Smooth muscle cell (in vitro differentiated cells): ENCODE data around the gene HIRA. TPM values are rescaled to one million over a fixed set of nuclear protein-coding genes. Genes with fewer than 3 reads are reported as not detected.

Experiments
- DNase-seq: peaks from one replicate; lab custom pipeline; 2025; ENCODE audit not compliant: unreplicated experiment; lab: John Stamatoyannopoulos, UW
- H2AFZ ChIP-seq: fragments of 200-600 bp; sonication (generic); 2 replicates; pipeline ENCODE4 v1.6.0; 2016; ENCODE audit warnings: antibody characterized with exemption, low read depth, mild to moderate bottlenecking
- H3F3A ChIP-seq: fragments of 200-600 bp; sonication (generic); 2 replicates; pipeline ENCODE4 v1.6.0; 2017; ENCODE audit warnings: antibody characterized with exemption, low read depth
- H3K27ac ChIP-seq: fragments of 200-600 bp; sonication (generic); 2 replicates; pipeline ENCODE4 v1.5.1; 2016; ENCODE audit warnings: low read depth, mild to moderate bottlenecking
- H3K27me3 ChIP-seq: fragments of 200-600 bp; sonication (generic); 2 replicates; pipeline ENCODE4 v1.6.1; 2016; ENCODE audit warnings: low read depth, mild to moderate bottlenecking
- H3K36me3 ChIP-seq: fragments of 200-600 bp; sonication (generic); 2 replicates; pipeline ENCODE4 v1.5.1; 2016; ENCODE audit warnings: low read depth
- H3K4me1 ChIP-seq: fragments of 200-600 bp; sonication (generic); 2 replicates; pipeline ENCODE4 v1.5.1; 2016; ENCODE audit warnings: low read depth
- H3K4me2 ChIP-seq: fragments of 200-600 bp; sonication (generic); 2 replicates; pipeline ENCODE4 v1.6.0; 2016; ENCODE audit warnings: mild to moderate bottlenecking
- H3K4me3 ChIP-seq: fragments of 200-600 bp; sonication (generic); 2 replicates; pipeline ENCODE4 v1.5.1; 2016; ENCODE audit warnings: mild to moderate bottlenecking
- H3K79me2 ChIP-seq: fragments of 200-600 bp; sonication (generic); 2 replicates; pipeline ENCODE4 v1.6.0; 2016; ENCODE audit warnings: low read depth, mild to moderate bottlenecking
- H3K9ac ChIP-seq: fragments of 200-600 bp; sonication (generic); 2 replicates; pipeline ENCODE4 v1.6.0; 2016; ENCODE audit warnings: low read depth
- H3K9me3 ChIP-seq: fragments of 200-600 bp; sonication (generic); replicated peaks from 2 replicates; pipeline ENCODE4 v1.5.1; 2016; ENCODE audit warnings: low read depth
- H4K20me1 ChIP-seq: fragments of 200-600 bp; sonication (generic); 2 replicates; pipeline ENCODE4 v1.6.0; 2016; ENCODE audit warnings: low read depth
- WGBS: methylation state at CpG from one replicate; pipeline ENCODE4 v1.1.7; 2016; ENCODE audit warnings: low lambda C conversion rate; 5-methylcytosine and 5-hydroxymethylcytosine counted together
- polyA plus RNA-seq: library from polyadenylated mRNA; unstranded; fragments of >200 nt; fragmentation: Nextera tagmentation; extraction: Ambion mirVana; gene quantifications from 2 replicates; pipeline ENCODE4 v1.2.1, GENCODE V29; 2016
- total RNA-seq: library from RNA; depleted of rRNA; stranded (reverse); fragments of >200 nt; gene quantifications from 2 replicates; pipeline ENCODE4 v1.2.3, GENCODE V29; 2014
- TF ChIP-seq, protein P1 (sequence below): fragments of 200-600 bp; sonication (generic); IDR thresholded peaks from 2 replicates; pipeline ENCODE4 v1.5.1; 2017; ENCODE audit warnings: borderline replicate concordance, mild to moderate bottlenecking, antibody characterized with exemption; ENCODE audit not compliant: insufficient read depth, poor library complexity, severe bottlenecking

The HIRA gene
- total and polyA plus RNA-seq, 2 experiments from 2014 or later: 7.3 to 8.7 TPM

DNA sequence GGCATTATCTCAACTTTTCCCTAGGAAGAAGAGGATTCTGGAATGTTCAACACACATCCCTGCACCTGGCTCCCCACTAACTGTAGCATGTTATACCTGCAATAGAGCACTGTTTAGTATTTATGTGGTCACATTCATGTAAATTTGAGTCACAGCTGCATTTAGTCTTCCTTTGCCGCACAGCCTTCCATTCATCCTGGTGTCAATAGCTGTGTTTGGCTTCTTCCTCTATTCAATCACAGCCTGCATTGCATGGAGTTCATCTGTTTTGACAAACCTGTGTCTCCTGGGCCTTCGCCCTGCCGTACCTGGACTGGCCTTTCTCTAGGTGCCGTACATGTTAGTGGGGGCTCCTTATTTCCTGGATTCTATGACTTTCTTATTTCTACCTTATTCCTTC, 20.0 kb upstream of the HIRA start:
- no peak overlapping the region for H3K4me2 ChIP-seq
- H3K9me3 ChIP-seq: no peaks in the 10 kb centered on the region
- peaks cover 9% of the 10 kb centered on the region for H3K36me3 ChIP-seq
- no peak overlapping the region for H3K27ac ChIP-seq
- no peaks in the 10 kb centered on the region for H3K27me3 ChIP-seq
- WGBS: 100% methylated on average over 4 of the region's 4 CpGs
- no peak overlapping the region for H2AFZ ChIP-seq
- peaks cover 10% of the 10 kb centered on the region for H3F3A ChIP-seq
- H3K4me1 ChIP-seq: peaks cover 9% of the 10 kb centered on the region
- TF ChIP-seq, protein P1, sequence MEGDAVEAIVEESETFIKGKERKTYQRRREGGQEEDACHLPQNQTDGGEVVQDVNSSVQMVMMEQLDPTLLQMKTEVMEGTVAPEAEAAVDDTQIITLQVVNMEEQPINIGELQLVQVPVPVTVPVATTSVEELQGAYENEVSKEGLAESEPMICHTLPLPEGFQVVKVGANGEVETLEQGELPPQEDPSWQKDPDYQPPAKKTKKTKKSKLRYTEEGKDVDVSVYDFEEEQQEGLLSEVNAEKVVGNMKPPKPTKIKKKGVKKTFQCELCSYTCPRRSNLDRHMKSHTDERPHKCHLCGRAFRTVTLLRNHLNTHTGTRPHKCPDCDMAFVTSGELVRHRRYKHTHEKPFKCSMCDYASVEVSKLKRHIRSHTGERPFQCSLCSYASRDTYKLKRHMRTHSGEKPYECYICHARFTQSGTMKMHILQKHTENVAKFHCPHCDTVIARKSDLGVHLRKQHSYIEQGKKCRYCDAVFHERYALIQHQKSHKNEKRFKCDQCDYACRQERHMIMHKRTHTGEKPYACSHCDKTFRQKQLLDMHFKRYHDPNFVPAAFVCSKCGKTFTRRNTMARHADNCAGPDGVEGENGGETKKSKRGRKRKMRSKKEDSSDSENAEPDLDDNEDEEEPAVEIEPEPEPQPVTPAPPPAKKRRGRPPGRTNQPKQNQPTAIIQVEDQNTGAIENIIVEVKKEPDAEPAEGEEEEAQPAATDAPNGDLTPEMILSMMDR: no peak
- H3K79me2 ChIP-seq: peaks cover 8% of the 10 kb centered on the region
- no peak for DNase-seq
- H4K20me1 ChIP-seq: peaks cover 2% of the 10 kb centered on the region
- no peak overlapping the region for H3K4me3 ChIP-seq
- no peak overlapping the region for H3K9ac ChIP-seq

- Histone ChIP-seq H3K36me3 (peaks cover 9% of the 10 kb centered on the region), H3K4me3 (no peak overlapping the region), H3K27me3 (no peaks in the 10 kb centered on the region), H3K79me2 (peaks cover 18% of the 10 kb centered on the region), H3K9me3 (no peaks in the 10 kb centered on the region), H3K4me1 (peaks cover 15% of the 10 kb centered on the region), H2AFZ (no peak overlapping the region), H3F3A (peaks cover 10% of the 10 kb centered on the region), H4K20me1 (peaks cover 12% of the 10 kb centered on the region), H3K4me2 (no peak overlapping the region), H3K9ac (no peak overlapping the region), H3K27ac (no peak overlapping the region)
- TF ChIP-seq, protein P1: no peak
- WGBS: 96% methylated on average over 8 of the region's 8 CpGs
- DNase-seq: no peak
Observed at GRCh38 chr22:19450363-19451175, 19.0 kb upstream of the HIRA start.

DNA sequence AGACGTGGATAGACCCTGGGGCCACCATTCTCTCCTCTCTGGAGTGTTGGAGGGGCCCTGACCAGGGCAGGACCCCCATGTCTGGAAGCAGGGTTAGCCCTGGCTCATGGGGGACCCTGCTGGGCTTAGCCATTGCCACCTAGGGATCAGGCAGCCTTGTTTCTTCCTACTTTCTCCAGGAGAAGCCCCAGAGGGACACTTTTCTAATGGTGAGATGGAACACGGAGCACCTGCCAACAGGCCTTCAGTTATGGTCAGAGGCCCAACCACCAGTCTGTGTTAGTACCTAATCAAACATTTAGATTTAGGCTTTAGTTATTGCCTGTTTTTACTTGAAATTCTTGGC, 17.9 kb upstream of the HIRA start:
- H3F3A ChIP-seq: peaks cover 10% of the 10 kb centered on the region
- no peak overlapping the region for H3K9ac ChIP-seq
- no peak overlapping the region for H3K27ac ChIP-seq
- no peak overlapping the region for H3K4me2 ChIP-seq
- WGBS: 88% methylated on average over 2 of the region's 2 CpGs
- H3K27me3 ChIP-seq: no peaks in the 10 kb centered on the region
- peaks cover 28% of the 10 kb centered on the region for H3K79me2 ChIP-seq
- H3K4me3 ChIP-seq: no peak overlapping the region
- H4K20me1 ChIP-seq: peaks cover 17% of the 10 kb centered on the region
- DNase-seq: no peak
- H3K9me3 ChIP-seq: no peaks in the 10 kb centered on the region
- TF ChIP-seq, protein P1: no peak
- peaks cover 9% of the 10 kb centered on the region for H3K36me3 ChIP-seq
- peaks cover 15% of the 10 kb centered on the region for H3K4me1 ChIP-seq
- H2AFZ ChIP-seq: no peak overlapping the region
